H1 (cell line): ENCODE data around the gene SIX1. TPM values are rescaled to one million over a fixed set of nuclear protein-coding genes. Genes with fewer than 3 reads are reported as not detected.

ENCODE experiments used
- JUND ChIP-seq: IDR thresholded peaks from 2 replicates; pipeline ENCODE4 v1.6.1; 2011; ENCODE audit warnings: mild to moderate bottlenecking, improper control_type of control experiment, low read length
- SIX5 ChIP-seq: IDR thresholded peaks from 2 replicates; pipeline ENCODE4 v1.6.1; 2011; ENCODE audit warnings: mild to moderate bottlenecking, low read depth, low read length
- TAF7 ChIP-seq: optimal IDR thresholded peaks from 2 replicates; pipeline ENCODE3; 2011; ENCODE audit warnings: low read depth, mild to moderate bottlenecking, inconsistent platforms, low read length, moderate library complexity, borderline replicate concordance
- TCF12 ChIP-seq: IDR thresholded peaks from 2 replicates; pipeline ENCODE4 v1.6.1; 2011; ENCODE audit warnings: low read depth, mild to moderate bottlenecking, low read length
- polyA plus RNA-seq, 7 experiments: library from polyadenylated mRNA; depleted of rRNA in 3 of 7; stranded (reverse) in 5 of 7; unstranded in 2 of 7; fragments of >200 nt in 5 of 7; fragments of 200-250 nt in 2 of 7; gene quantifications; 1 replicate in 5 of 7; 2 replicates in 1 of 7; 4 replicates in 1 of 7; pipeline versions ENCODE4 v1.2.1 to v1.2.3, GENCODE V29; 2011 to 2013; ENCODE audit warnings: missing spikeins in 2 of 7, mixed read lengths in 2 of 7
- total RNA-seq: library from RNA; stranded (reverse); fragmentation: NEBNext Ultra II Directional; extraction: Animal tissue kit (Norgen Biotek cat#: 25700); gene quantifications from 2 replicates; pipeline ENCODE4 v1.2.1, GENCODE V29; 2021

Gene SIX1
- total and polyA plus RNA-seq, 2 of the 8 experiments (the other 6 are each of a cell fraction or from before 2014, with no cell fraction given), result 0.03 to 0.69 TPM

DNA sequence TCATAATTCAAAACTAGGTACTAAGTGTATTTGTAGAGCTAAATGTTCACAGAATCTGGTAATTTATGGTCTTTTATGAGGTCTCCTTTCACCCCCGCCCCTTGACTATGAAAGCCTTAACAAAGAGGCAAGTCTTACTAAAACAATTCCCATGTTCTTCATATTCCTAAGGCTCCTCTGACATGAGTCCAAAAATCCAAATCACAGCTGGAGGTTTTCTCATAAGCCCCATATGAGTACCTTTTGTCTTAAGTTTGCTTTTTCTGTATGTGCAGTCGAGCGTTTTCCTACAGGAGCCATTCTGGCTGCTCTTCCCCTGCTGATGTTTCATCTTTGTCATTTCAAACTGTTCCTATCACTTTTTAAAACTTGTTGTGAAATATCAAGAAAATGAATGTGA lies 55.2 kb downstream of the SIX1 start (continued):
- TF ChIP-seq TCF12 (no peak), SIX5 (no peak), TAF7 (no peak), JUND (no peak)

Other genes with a start within 250 kb of the SIX1 start
- gene C14orf39, start 163.4 kb downstream of the SIX1 start, total RNA-seq, result 0.75 and 1.2 TPM in 2 replicates
- 0.05 and 0.18 TPM in 2 replicates for gene C14orf39, start 163.4 kb downstream of the SIX1 start, polyA plus RNA-seq (2011; rRNA removed)
- gene SIX6, start 140.3 kb downstream of the SIX1 start, total RNA-seq, result not detected in 2 replicates
- gene SIX6, start 140.3 kb downstream of the SIX1 start, polyA plus RNA-seq (2011; rRNA removed), result 0.03 and 0.08 TPM in 2 replicates
- 37.7 and 38.9 TPM in 2 replicates for gene SIX4, start 74.9 kb upstream of the SIX1 start, total RNA-seq
- 9.0 and 9.6 TPM in 2 replicates for gene SIX4, start 74.9 kb upstream of the SIX1 start, polyA plus RNA-seq (2011; rRNA removed)
- gene MNAT1, start 85.3 kb upstream of the SIX1 start, total RNA-seq, result 52.0 and 52.1 TPM in 2 replicates
- gene MNAT1, start 85.3 kb upstream of the SIX1 start, polyA plus RNA-seq (2011; rRNA removed), result 19.1 and 34.7 TPM in 2 replicates